SU-DHL-6 (cell line): ENCODE data around the gene C18orf54.

Source experiments
- CTCF ChIP-seq: fragments of 200-600 bp; sonication (generic); IDR thresholded peaks from one replicate; pipeline ENCODE4 v1.5.1; 2017; ENCODE audit warnings: antibody characterized with exemption, mild to moderate bottlenecking, low read length, moderate library complexity; ENCODE audit not compliant: insufficient read depth, poor library complexity, severe bottlenecking
- EZH2phosphoT487 ChIP-seq: fragments of 200-600 bp; sonication (generic), shearing (Covaris generic); conservative IDR thresholded peaks from 2 replicates; pipeline ENCODE4 v1.6.1; 2018; ENCODE audit warnings: mild to moderate bottlenecking, antibody characterized with exemption, low read length, moderate library complexity, mixed read lengths

GRCh38 chr18:54330768-54331548 lies 26.7 kb upstream of the C18orf54 start:
- no peak for TF ChIP-seq EZH2phosphoT487
- peak; percentile 51 for TF ChIP-seq CTCF
